Measurements from ENCODE around the gene COL5A1. TPM values are rescaled to one million over a fixed set of nuclear protein-coding genes. Genes with fewer than 3 reads are reported as not detected.

COL5A1 gene
- total RNA-seq, 6 donors from 2014 or later, result 7.5 to 75.4 (median 27.4) TPM

GRCh38 chr9:134721344-134721743, 79.7 kb downstream of the COL5A1 start:
- H3K4me3 ChIP-seq, result no peak overlapping the region
- H3K4me1 ChIP-seq, result no peaks in the 10 kb centered on the region
- WGBS, 2 donors, result 88 to 94% methylated on average over 8 to 9 of the region's 9 CpGs
- H3K27ac ChIP-seq, result no peak overlapping the region
- no peaks in the 10 kb centered on the region for H3K9me3 ChIP-seq
- peak in 1 of 2 donors; percentile 46 for DNase-seq
- no peaks in the 10 kb centered on the region for H3K27me3 ChIP-seq
- no peaks in the 10 kb centered on the region for H3K36me3 ChIP-seq
- ATAC-seq (ENCODE audit: low FRiP score in 2 of 2), result no peak
- TF ChIP-seq POLR2AphosphoS5 (IDR thresholded peaks at IDR 0.05), result no peak
- no peak for TF ChIP-seq CTCF (IDR thresholded peaks at IDR 0.05)
- no peak for TF ChIP-seq EP300 (IDR thresholded peaks at IDR 0.05)
- no peak for TF ChIP-seq POLR2A (IDR thresholded peaks at IDR 0.05)

GRCh38 chr9:134722120-134722701, 80.6 kb downstream of the COL5A1 start:
- no peaks in the 10 kb centered on the region for H3K4me1 ChIP-seq
- WGBS, 2 donors, result 81 to 90% methylated on average over 11 to 15 of the region's 15 CpGs
- no peaks in the 10 kb centered on the region for H3K9me3 ChIP-seq
- TF ChIP-seq POLR2A (IDR thresholded peaks at IDR 0.05) (no peak), CTCF (IDR thresholded peaks at IDR 0.05) (no peak), EP300 (IDR thresholded peaks at IDR 0.05) (no peak), POLR2AphosphoS5 (IDR thresholded peaks at IDR 0.05) (no peak)
- no peak overlapping the region for H3K4me3 ChIP-seq
- peak in 1 of 2 donors; percentile 58 for DNase-seq
- no peaks in the 10 kb centered on the region for H3K36me3 ChIP-seq
- no peak overlapping the region for H3K27ac ChIP-seq
- no peaks in the 10 kb centered on the region for H3K27me3 ChIP-seq
- ATAC-seq (ENCODE audit: low FRiP score in 2 of 2), result no peak

GRCh38 chr9:134723037-134723436, 81.4 kb downstream of the COL5A1 start:
- ATAC-seq (ENCODE audit: low FRiP score in 2 of 2) (no peak), DNase-seq (peak in 1 of 2 donors; percentile 61)
- H3K27me3 ChIP-seq, result no peaks in the 10 kb centered on the region
- H3K4me3 ChIP-seq, result no peak overlapping the region
- H3K4me1 ChIP-seq, result no peaks in the 10 kb centered on the region
- H3K27ac ChIP-seq, result no peak overlapping the region
- TF ChIP-seq EP300 (IDR thresholded peaks at IDR 0.05) (no peak), POLR2AphosphoS5 (IDR thresholded peaks at IDR 0.05) (no peak), POLR2A (IDR thresholded peaks at IDR 0.05) (no peak), CTCF (IDR thresholded peaks at IDR 0.05) (no peak)
- no peaks in the 10 kb centered on the region for H3K36me3 ChIP-seq
- WGBS, 2 donors, result 54 to 62% methylated on average over 12 to 17 of the region's 17 CpGs
- H3K9me3 ChIP-seq, result no peaks in the 10 kb centered on the region

- H3K4me3 ChIP-seq, result no peak overlapping the region
- WGBS, 2 donors, result 64 to 70% methylated on average over 11 to 13 of the region's 13 CpGs
These were observed 82.0 kb downstream of the COL5A1 start for GRCh38 chr9:134723491-134724190.

More at GRCh38 chr9:134723491-134724190, 82.0 kb downstream of the COL5A1 start:
- peak in 1 of 2 donors; percentile 46 for DNase-seq
- H3K4me1 ChIP-seq, result no peaks in the 10 kb centered on the region
- no peaks in the 10 kb centered on the region for H3K36me3 ChIP-seq
- no peaks in the 10 kb centered on the region for H3K27me3 ChIP-seq
- TF ChIP-seq EP300 (IDR thresholded peaks at IDR 0.05), result no peak
- TF ChIP-seq CTCF (IDR thresholded peaks at IDR 0.05), result no peak
- TF ChIP-seq POLR2AphosphoS5 (IDR thresholded peaks at IDR 0.05), result no peak
- TF ChIP-seq POLR2A (IDR thresholded peaks at IDR 0.05), result no peak
- H3K9me3 ChIP-seq, result no peaks in the 10 kb centered on the region
- no peak overlapping the region for H3K27ac ChIP-seq
- no peak for ATAC-seq (ENCODE audit: low FRiP score in 2 of 2)

Measured in upper lobe of left lung (tissue), 6 donors.